Measurements from ENCODE around the gene CELSR2. TPM values are rescaled to one million over a fixed set of nuclear protein-coding genes. Genes with fewer than 3 reads are reported as not detected.

Gene CELSR2
- total RNA-seq, 1 experiment from 2014 or later: 17.1 TPM

DNA sequence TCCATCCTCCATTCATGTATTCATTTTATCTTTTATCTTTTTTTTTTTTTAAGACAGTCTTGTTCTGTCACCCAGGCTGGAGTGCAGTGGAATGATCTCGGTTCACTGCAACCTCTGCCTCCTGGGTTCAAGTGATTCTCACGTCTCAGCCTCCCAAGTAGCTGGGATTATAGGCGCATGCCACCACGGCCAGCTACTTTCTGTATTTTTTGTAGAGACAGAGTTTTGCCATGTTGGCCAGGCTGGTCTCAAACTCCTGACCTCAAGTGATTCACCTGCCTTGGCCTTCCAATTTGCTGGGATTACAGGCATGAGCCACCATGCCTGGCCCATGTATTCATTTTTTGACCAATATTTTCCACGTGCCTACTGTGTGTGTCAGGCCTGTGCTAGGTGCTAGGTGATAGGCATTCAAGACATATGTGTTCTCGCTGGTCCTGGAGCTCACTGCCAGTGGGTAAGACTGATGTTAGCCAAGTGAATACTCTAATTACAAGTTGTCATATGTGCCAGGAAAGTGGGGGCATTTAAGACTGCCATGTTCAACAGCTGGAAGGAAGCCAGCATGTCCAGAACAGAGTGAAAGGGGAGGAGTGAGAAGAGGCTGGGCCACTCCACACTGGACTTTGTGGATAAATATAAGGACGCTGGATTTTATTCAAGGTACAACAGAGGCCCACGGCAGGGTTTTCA lies 5.3 kb upstream of the CELSR2 start:
- Histone ChIP-seq H3K27ac (ENCODE audit: low read depth, low read length) (no peak overlapping the region), H3K27me3 (ENCODE audit: insufficient read depth, low read length) (no peaks in the 10 kb centered on the region), H3K4me3 (replicated peaks in 1 of 2; ENCODE audit: low read depth in 1 of 2, low read length in 2 of 2) (no peak overlapping the region), H3K9me2 (ENCODE audit: insufficient read depth) (no peaks in the 10 kb centered on the region), H3K4me1 (ENCODE audit: control insufficient read depth in 1 of 2, insufficient read depth in 2 of 2, low read length in 2 of 2) (peaks cover 8 to 23% of the 10 kb centered on the region in 2 experiments; a peak in 3 of 4 replicates), H2AFZ (ENCODE audit: low read depth, low read length, poor library complexity, severe bottlenecking) (no peak overlapping the region), H3K4me2 (ENCODE audit: low read length) (no peak overlapping the region), H3K79me2 (ENCODE audit: insufficient read depth, low read length) (no peaks in the 10 kb centered on the region), H3K9ac (ENCODE audit: low read length) (no peak overlapping the region), H3K9me3 (ENCODE audit: control insufficient read depth in 1 of 2, insufficient read depth in 1 of 2, low read depth in 1 of 2, low read length in 2 of 2) (no peaks in the 10 kb centered on the region), H3K36me3 (ENCODE audit: control insufficient read depth in 1 of 2, insufficient read depth in 2 of 2, low read length in 2 of 2) (no peaks in the 10 kb centered on the region), H4K20me1 (ENCODE audit: insufficient read depth) (no peaks in the 10 kb centered on the region)
- RAD21 ChIA-PET (ENCODE audit: low non-redundant PET in 1 of 2, low total read pairs in 2 of 2, uncharacterized antibody in 2 of 2, unreplicated experiment in 2 of 2): no interaction called here
- BruUV-seq (replicated peaks): no TSS peak
- POLR2A ChIA-PET: no interaction called here
- DNase-seq (ENCODE audit: low read depth, low spot score): no peak
- CTCF ChIA-PET: interaction anchor here (0.8 kb wide), 1 partner anchor 17 kb away, joined by 3 read pairs; no protein-coding TSS in a partner anchor
- ATAC-seq: no peak
- intact Hi-C loops (cut with micrococcal nuclease): no loop called here
- no peak for TF ChIP-seq MAX (IDR thresholded peaks at IDR 0.05)
- TF ChIP-seq YY1 (IDR thresholded peaks at IDR 0.05; ENCODE audit: extremely low read depth, insufficient replicate concordance, low read depth, low read length): no peak
- TF ChIP-seq JUND (IDR thresholded peaks at IDR 0.05): no peak
- no peak for TF ChIP-seq EZH2 (IDR thresholded peaks at IDR 0.05)
- TF ChIP-seq ZNF274 (IDR thresholded peaks at IDR 0.05; ENCODE audit: low read depth, low read length): no peak
- no peak for TF ChIP-seq SIN3A (IDR thresholded peaks at IDR 0.05; ENCODE audit: low read depth)
- TF ChIP-seq TCF7L2 (IDR thresholded peaks at IDR 0.05; ENCODE audit: borderline replicate concordance, extremely low read depth, insufficient read depth, insufficient read length): no peak
- TF ChIP-seq, protein P1, sequence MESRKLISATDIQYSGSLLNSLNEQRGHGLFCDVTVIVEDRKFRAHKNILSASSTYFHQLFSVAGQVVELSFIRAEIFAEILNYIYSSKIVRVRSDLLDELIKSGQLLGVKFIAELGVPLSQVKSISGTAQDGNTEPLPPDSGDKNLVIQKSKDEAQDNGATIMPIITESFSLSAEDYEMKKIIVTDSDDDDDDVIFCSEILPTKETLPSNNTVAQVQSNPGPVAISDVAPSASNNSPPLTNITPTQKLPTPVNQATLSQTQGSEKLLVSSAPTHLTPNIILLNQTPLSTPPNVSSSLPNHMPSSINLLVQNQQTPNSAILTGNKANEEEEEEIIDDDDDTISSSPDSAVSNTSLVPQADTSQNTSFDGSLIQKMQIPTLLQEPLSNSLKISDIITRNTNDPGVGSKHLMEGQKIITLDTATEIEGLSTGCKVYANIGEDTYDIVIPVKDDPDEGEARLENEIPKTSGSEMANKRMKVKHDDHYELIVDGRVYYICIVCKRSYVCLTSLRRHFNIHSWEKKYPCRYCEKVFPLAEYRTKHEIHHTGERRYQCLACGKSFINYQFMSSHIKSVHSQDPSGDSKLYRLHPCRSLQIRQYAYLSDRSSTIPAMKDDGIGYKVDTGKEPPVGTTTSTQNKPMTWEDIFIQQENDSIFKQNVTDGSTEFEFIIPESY (IDR thresholded peaks at IDR 0.05; ENCODE audit: extremely low read depth, insufficient replicate concordance, low read length): no peak
- TF ChIP-seq, protein P2, sequence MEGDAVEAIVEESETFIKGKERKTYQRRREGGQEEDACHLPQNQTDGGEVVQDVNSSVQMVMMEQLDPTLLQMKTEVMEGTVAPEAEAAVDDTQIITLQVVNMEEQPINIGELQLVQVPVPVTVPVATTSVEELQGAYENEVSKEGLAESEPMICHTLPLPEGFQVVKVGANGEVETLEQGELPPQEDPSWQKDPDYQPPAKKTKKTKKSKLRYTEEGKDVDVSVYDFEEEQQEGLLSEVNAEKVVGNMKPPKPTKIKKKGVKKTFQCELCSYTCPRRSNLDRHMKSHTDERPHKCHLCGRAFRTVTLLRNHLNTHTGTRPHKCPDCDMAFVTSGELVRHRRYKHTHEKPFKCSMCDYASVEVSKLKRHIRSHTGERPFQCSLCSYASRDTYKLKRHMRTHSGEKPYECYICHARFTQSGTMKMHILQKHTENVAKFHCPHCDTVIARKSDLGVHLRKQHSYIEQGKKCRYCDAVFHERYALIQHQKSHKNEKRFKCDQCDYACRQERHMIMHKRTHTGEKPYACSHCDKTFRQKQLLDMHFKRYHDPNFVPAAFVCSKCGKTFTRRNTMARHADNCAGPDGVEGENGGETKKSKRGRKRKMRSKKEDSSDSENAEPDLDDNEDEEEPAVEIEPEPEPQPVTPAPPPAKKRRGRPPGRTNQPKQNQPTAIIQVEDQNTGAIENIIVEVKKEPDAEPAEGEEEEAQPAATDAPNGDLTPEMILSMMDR (IDR thresholded peaks at IDR 0.05 in 2 of 3, conservative IDR thresholded peaks at IDR 0.05 in 1 of 3; ENCODE audit: borderline replicate concordance in 1 of 3, insufficient read depth in 1 of 3, low read depth in 2 of 3, low read length in 2 of 3): no peak
- TF ChIP-seq POLR2A (IDR thresholded peaks at IDR 0.05; ENCODE audit: borderline replicate concordance, extremely low read depth, insufficient read depth, insufficient read length): no peak
- TF ChIP-seq POLR2AphosphoS5 (IDR thresholded peaks at IDR 0.05; ENCODE audit: low read depth, low read length): no peak
- TF ChIP-seq REST (IDR thresholded peaks at IDR 0.05; ENCODE audit: low read depth): no peak
- TF ChIP-seq SP1 (IDR thresholded peaks at IDR 0.05; ENCODE audit: low read depth): no peak
- no peak for TF ChIP-seq FOSL1 (IDR thresholded peaks at IDR 0.05; ENCODE audit: low read depth)
- no peak for TF ChIP-seq CEBPB (IDR thresholded peaks at IDR 0.05; ENCODE audit: low read depth)
- no peak for TF ChIP-seq ZFX (IDR thresholded peaks at IDR 0.05)
- TF ChIP-seq RAD21 (IDR thresholded peaks at IDR 0.05; ENCODE audit: low read depth): no peak
- TF ChIP-seq EZH2phosphoT487 (IDR thresholded peaks at IDR 0.05; ENCODE audit: borderline replicate concordance): no peak
- TF ChIP-seq SRF (IDR thresholded peaks at IDR 0.05; ENCODE audit: low read depth): no peak
- TF ChIP-seq CBX3 (IDR thresholded peaks at IDR 0.05; ENCODE audit: low read depth): no peak
